IMR-90 (cell line): ENCODE results near the gene HMCN1. TPM values are rescaled to one million over a fixed set of nuclear protein-coding genes. Genes with fewer than 3 reads are reported as not detected.

ENCODE experiments used
- ATAC-seq: fragments of 200-7000 bp; cut with Tn5 transposase; 2 replicates; pipeline ENCODE4 v1.9.1; 2020; ENCODE audit warnings: low read depth, mild to moderate bottlenecking, moderate library complexity
- BruUV-seq: library from RNA; stranded (reverse); fragments of 400-500 nt; replicated peaks from 2 replicates; lab custom pipeline; 2021; lab: Mats Ljungman, UMichigan
- CTCF ChIA-PET: fragments of 300-600 bp; formaldehyde crosslinking; extraction: SDS; loops from one replicate; lab custom pipeline; 2021; ENCODE audit warnings: antibody characterized with exemption; lab: Yijun Ruan, JAX
- POLR2A ChIA-PET: fragments of 300-600 bp; sonication (Branson Sonifier 250); formaldehyde crosslinking; loops from one replicate; lab custom pipeline; 2022; ENCODE audit warnings: antibody characterized with exemption; ENCODE audit not compliant: unreplicated experiment; lab: Charles Lee
- DNase-seq: peaks from one replicate; pipeline ENCODE4 v3.0.0; 2013
- H2AFZ ChIP-seq: replicated peaks from 2 replicates; pipeline ENCODE3; 2013; ENCODE audit warnings: low read length, mild to moderate bottlenecking; ENCODE audit not compliant: poor library complexity
- H2AK5ac ChIP-seq: 2 replicates; pipeline ENCODE4 v1.6.1; 2013; ENCODE audit warnings: low read depth, low read length, inconsistent platforms
- H2AK9ac ChIP-seq: replicated peaks from 2 replicates; pipeline ENCODE3; 2013; ENCODE audit warnings: mild to moderate bottlenecking, low read depth, low read length, moderate library complexity; ENCODE audit not compliant: poor library complexity
- H2BK120ac ChIP-seq: 2 replicates; pipeline ENCODE4 v1.6.1; 2013; ENCODE audit warnings: low read depth, low read length, inconsistent platforms
- H2BK15ac ChIP-seq: 3 replicates; pipeline ENCODE4 v1.6.1; 2013; ENCODE audit warnings: low read depth, low read length, inconsistent platforms
- H2BK20ac ChIP-seq: 2 replicates; pipeline ENCODE4 v1.6.1; 2013; ENCODE audit warnings: low read depth, mild to moderate bottlenecking, inconsistent platforms, low read length, moderate library complexity
- H2BK5ac ChIP-seq: 2 replicates; pipeline ENCODE4 v1.6.1; 2013; ENCODE audit warnings: mild to moderate bottlenecking, low read depth, low read length, inconsistent platforms; ENCODE audit not compliant: poor library complexity, severe bottlenecking
- H3K14ac ChIP-seq: replicated peaks from 2 replicates; pipeline ENCODE4 v1.6.1; 2013; ENCODE audit warnings: low read depth, low read length, inconsistent platforms
- H3K18ac ChIP-seq: 2 replicates; pipeline ENCODE4 v1.6.1; 2013; ENCODE audit warnings: low read depth, low read length, control low read depth
- H3K23ac ChIP-seq: 2 replicates; pipeline ENCODE4 v1.6.1; 2013; ENCODE audit warnings: low read depth, low read length, inconsistent platforms
- H3K27ac ChIP-seq: 2 replicates; pipeline ENCODE4 v1.5.1; 2013; ENCODE audit warnings: mild to moderate bottlenecking, control low read depth, low read length; ENCODE audit not compliant: insufficient read depth
- H3K27me3 ChIP-seq: 2 replicates; pipeline ENCODE4 v1.6.1; 2013; ENCODE audit warnings: low read length; ENCODE audit not compliant: control insufficient read depth, insufficient read depth
- H3K36me3 ChIP-seq: 2 replicates; pipeline ENCODE4 v1.6.1; 2013; ENCODE audit warnings: low read length, mixed read lengths; ENCODE audit not compliant: control insufficient read depth, insufficient read depth
- H3K4ac ChIP-seq: 2 replicates; pipeline ENCODE4 v1.6.1; 2013; ENCODE audit warnings: low read depth, low read length, inconsistent platforms
- H3K4me1 ChIP-seq: 2 replicates; pipeline ENCODE4 v1.6.1; 2013; ENCODE audit warnings: low read length, mixed read lengths; ENCODE audit not compliant: control insufficient read depth, insufficient read depth
- H3K4me2 ChIP-seq: 2 replicates; pipeline ENCODE4 v1.6.1; 2013; ENCODE audit warnings: low read depth, mild to moderate bottlenecking, control low read depth, low read length, moderate library complexity
- H3K4me3 ChIP-seq: 2 replicates; pipeline ENCODE4 v1.5.1; 2013; ENCODE audit warnings: low read depth, mild to moderate bottlenecking, control low read depth, low read length, moderate library complexity; ENCODE audit not compliant: insufficient read depth
- H3K56ac ChIP-seq: 2 replicates; pipeline ENCODE4 v1.6.1; 2013; ENCODE audit warnings: low read length, inconsistent platforms; ENCODE audit not compliant: insufficient read depth; ENCODE audit errors: extremely low read depth
- H3K79me1 ChIP-seq, 2 experiments: 2 replicates each; pipeline ENCODE4 v1.6.1; 2013; ENCODE audit warnings: low read length in 2 of 2, inconsistent platforms in 1 of 2, low read depth in 1 of 2
- H3K9ac ChIP-seq: 2 replicates; pipeline ENCODE4 v1.6.1; 2013; ENCODE audit warnings: low read depth, low read length, control low read depth
- H3K9me1 ChIP-seq: 2 replicates; pipeline ENCODE4 v1.6.1; 2013; ENCODE audit warnings: low read length, inconsistent platforms; ENCODE audit not compliant: insufficient read depth
- H3K9me3 ChIP-seq: 2 replicates; pipeline ENCODE4 v1.6.1; 2013; ENCODE audit warnings: low read length; ENCODE audit not compliant: control insufficient read depth, insufficient read depth
- H4K20me1 ChIP-seq: 2 replicates; pipeline ENCODE4 v1.6.1; 2013; ENCODE audit warnings: low read length, inconsistent platforms; ENCODE audit not compliant: insufficient read depth
- H4K5ac ChIP-seq: 2 replicates; pipeline ENCODE4 v1.6.1; 2013; ENCODE audit warnings: mild to moderate bottlenecking, low read depth, low read length, control low read depth
- H4K8ac ChIP-seq, 2 experiments: 2 replicates each; pipeline ENCODE4 v1.6.1; 2013; ENCODE audit warnings: low read depth in 2 of 2, low read length in 2 of 2, control low read depth in 1 of 2, inconsistent platforms in 1 of 2
- H4K91ac ChIP-seq: 2 replicates; pipeline ENCODE4 v1.6.1; 2013; ENCODE audit warnings: low read depth, low read length, inconsistent platforms; ENCODE audit not compliant: insufficient read depth
- BHLHE40 ChIP-seq: fragments of 150-350 bp; IDR thresholded peaks from 2 replicates; pipeline ENCODE4 v1.6.1; 2016; ENCODE audit warnings: mild to moderate bottlenecking, low read depth, low read length
- CEBPB ChIP-seq: IDR thresholded peaks from 2 replicates; pipeline ENCODE4 v1.6.1; 2012; ENCODE audit warnings: low read depth, low read length, improper control_type of control experiment
- CHD1 ChIP-seq: IDR thresholded peaks from 2 replicates; pipeline ENCODE4 v1.6.1; 2012; ENCODE audit warnings: low read depth, low read length, improper control_type of control experiment
- FOS ChIP-seq: fragments of 150-350 bp; IDR thresholded peaks from 2 replicates; pipeline ENCODE4 v1.6.1; 2016; ENCODE audit warnings: low read depth, low read length
- MAFK ChIP-seq: IDR thresholded peaks from 2 replicates; pipeline ENCODE4 v1.6.1; 2012; ENCODE audit warnings: low read depth, low read length, improper control_type of control experiment
- MAZ ChIP-seq: IDR thresholded peaks from 2 replicates; pipeline ENCODE4 v1.6.1; 2012; ENCODE audit warnings: low read depth, mild to moderate bottlenecking, low read length, improper control_type of control experiment, moderate library complexity, borderline replicate concordance
- MXI1 ChIP-seq: IDR thresholded peaks from 2 replicates; pipeline ENCODE4 v1.6.1; 2012; ENCODE audit warnings: low read depth, mild to moderate bottlenecking, low read length, moderate library complexity, borderline replicate concordance
- NFE2L2 ChIP-seq: fragments of 150-350 bp; IDR thresholded peaks from 2 replicates; pipeline ENCODE4 v1.6.1; 2016; ENCODE audit warnings: low read depth, mild to moderate bottlenecking, low read length
- POLR2A ChIP-seq: IDR thresholded peaks from 2 replicates; pipeline ENCODE4 v1.6.1; 2012; ENCODE audit warnings: mild to moderate bottlenecking, low read depth, low read length
- RAD21 ChIP-seq: IDR thresholded peaks from 2 replicates; pipeline ENCODE4 v1.6.1; 2012; ENCODE audit warnings: low read length, improper control_type of control experiment
- RCOR1 ChIP-seq: IDR thresholded peaks from 2 replicates; pipeline ENCODE4 v1.6.1; 2012; ENCODE audit warnings: mild to moderate bottlenecking, low read length, improper control_type of control experiment; ENCODE audit not compliant: insufficient replicate concordance
- RFX5 ChIP-seq: IDR thresholded peaks from 2 replicates; pipeline ENCODE4 v1.8.0; 2012; ENCODE audit warnings: low read depth, mild to moderate bottlenecking, low read length, moderate library complexity
- SMC3 ChIP-seq: fragments of 150-350 bp; IDR thresholded peaks from 2 replicates; pipeline ENCODE4 v1.6.1; 2016; ENCODE audit warnings: low read depth, mild to moderate bottlenecking, antibody characterized with exemption, low read length, moderate library complexity
- WGBS, 2 experiments: methylation state at CpG; one replicate each; pipeline versions ENCODE4 v1.1.5 to v1.1.7; 2013; ENCODE audit warnings: missing lambda C conversion rate in 2 of 2; ENCODE audit not compliant: insufficient read length in 1 of 2; ENCODE audit errors: extremely low coverage in 2 of 2; 5-methylcytosine and 5-hydroxymethylcytosine counted together
- dilution Hi-C: fragments of 300-500 bp; cut with HindIII; formaldehyde crosslinking; loops from one replicate; pipeline ENCODE4 v1.14.3; 2018; ENCODE audit warnings: low sequenced_read_pairs; ENCODE audit not compliant: unreplicated experiment
- in situ Hi-C: fragments of 300-500 bp; cut with MboI; formaldehyde crosslinking; loops from 3 replicates; pipeline ENCODE4 v1.14.3; 2019; ENCODE audit warnings: low sequenced_read_pairs, inconsistent platforms, mixed read lengths
- intact Hi-C: fragments of 100-400 bp; cut with micrococcal nuclease; formaldehyde crosslinking; loops from 2 replicates; pipeline ENCODE4 v1.10.0; 2022
- polyA plus RNA-seq, 3 experiments: library from polyadenylated mRNA; depleted of rRNA; stranded (reverse); fragments of >200 nt; gene quantifications; 2 replicates each; pipeline ENCODE4 v1.2.3, GENCODE V29; 2012; ENCODE audit warnings: low replicate concordance in 1 of 3
- total RNA-seq: library from RNA; depleted of rRNA; stranded (reverse); fragments of >200 nt; gene quantifications from 2 replicates; pipeline ENCODE4 v1.2.3, GENCODE V29; 2012
- TF ChIP-seq, protein P1 (sequence below): conservative IDR thresholded peaks from 2 replicates; pipeline ENCODE4 v1.5.1; 2012; ENCODE audit warnings: mild to moderate bottlenecking, low read depth, low read length, improper control_type of control experiment
- TF ChIP-seq, protein P2 (sequence below): fragments of 150-350 bp; IDR thresholded peaks from 2 replicates; pipeline ENCODE4 v1.6.1; 2017; ENCODE audit warnings: mild to moderate bottlenecking, antibody characterized with exemption, low read length, low read depth
- TF ChIP-seq, protein P3 (sequence below): fragments of 150-350 bp; IDR thresholded peaks from 2 replicates; pipeline ENCODE4 v1.6.1; 2016; ENCODE audit warnings: low read depth, mild to moderate bottlenecking, low read length, moderate library complexity, borderline replicate concordance

The HMCN1 gene
- total and polyA plus RNA-seq, 2 of the 4 experiments (the other 2 are of a cell fraction) = 6.1 to 11.7 TPM

DNA sequence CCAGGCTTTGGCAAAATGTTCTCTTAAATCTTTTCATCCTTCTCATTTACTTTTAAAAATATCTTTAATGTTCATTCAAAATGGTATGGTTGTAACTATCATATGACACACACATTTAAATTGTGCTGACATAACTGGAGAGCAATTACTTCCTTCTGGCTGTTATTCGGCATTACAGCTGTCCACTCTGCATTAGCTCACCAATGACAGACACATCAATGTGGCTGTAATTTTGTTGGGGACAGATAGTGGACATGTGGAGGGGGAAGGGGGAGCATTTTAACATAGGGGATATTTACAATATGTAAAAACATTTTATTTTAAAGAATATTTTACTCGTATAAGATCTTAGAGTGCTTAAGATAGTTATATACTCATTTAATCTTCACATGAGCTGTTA lies 319.8 kb downstream of the HMCN1 start:
- TF ChIP-seq RAD21 = no peak
- TF ChIP-seq, protein P1, sequence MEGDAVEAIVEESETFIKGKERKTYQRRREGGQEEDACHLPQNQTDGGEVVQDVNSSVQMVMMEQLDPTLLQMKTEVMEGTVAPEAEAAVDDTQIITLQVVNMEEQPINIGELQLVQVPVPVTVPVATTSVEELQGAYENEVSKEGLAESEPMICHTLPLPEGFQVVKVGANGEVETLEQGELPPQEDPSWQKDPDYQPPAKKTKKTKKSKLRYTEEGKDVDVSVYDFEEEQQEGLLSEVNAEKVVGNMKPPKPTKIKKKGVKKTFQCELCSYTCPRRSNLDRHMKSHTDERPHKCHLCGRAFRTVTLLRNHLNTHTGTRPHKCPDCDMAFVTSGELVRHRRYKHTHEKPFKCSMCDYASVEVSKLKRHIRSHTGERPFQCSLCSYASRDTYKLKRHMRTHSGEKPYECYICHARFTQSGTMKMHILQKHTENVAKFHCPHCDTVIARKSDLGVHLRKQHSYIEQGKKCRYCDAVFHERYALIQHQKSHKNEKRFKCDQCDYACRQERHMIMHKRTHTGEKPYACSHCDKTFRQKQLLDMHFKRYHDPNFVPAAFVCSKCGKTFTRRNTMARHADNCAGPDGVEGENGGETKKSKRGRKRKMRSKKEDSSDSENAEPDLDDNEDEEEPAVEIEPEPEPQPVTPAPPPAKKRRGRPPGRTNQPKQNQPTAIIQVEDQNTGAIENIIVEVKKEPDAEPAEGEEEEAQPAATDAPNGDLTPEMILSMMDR = no peak
- TF ChIP-seq FOS = no peak
- TF ChIP-seq RCOR1 = no peak
- TF ChIP-seq MXI1 = no peak
- no peak for TF ChIP-seq BHLHE40
- TF ChIP-seq MAFK = no peak
- no peak for TF ChIP-seq POLR2A
- no peak for TF ChIP-seq SMC3
- TF ChIP-seq, protein P2, sequence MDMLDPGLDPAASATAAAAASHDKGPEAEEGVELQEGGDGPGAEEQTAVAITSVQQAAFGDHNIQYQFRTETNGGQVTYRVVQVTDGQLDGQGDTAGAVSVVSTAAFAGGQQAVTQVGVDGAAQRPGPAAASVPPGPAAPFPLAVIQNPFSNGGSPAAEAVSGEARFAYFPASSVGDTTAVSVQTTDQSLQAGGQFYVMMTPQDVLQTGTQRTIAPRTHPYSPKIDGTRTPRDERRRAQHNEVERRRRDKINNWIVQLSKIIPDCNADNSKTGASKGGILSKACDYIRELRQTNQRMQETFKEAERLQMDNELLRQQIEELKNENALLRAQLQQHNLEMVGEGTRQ = no peak
- no peak for TF ChIP-seq MAZ
- TF ChIP-seq RFX5 = no peak
- no peak for TF ChIP-seq CEBPB
- no peak for TF ChIP-seq CHD1
- TF ChIP-seq, protein P3, sequence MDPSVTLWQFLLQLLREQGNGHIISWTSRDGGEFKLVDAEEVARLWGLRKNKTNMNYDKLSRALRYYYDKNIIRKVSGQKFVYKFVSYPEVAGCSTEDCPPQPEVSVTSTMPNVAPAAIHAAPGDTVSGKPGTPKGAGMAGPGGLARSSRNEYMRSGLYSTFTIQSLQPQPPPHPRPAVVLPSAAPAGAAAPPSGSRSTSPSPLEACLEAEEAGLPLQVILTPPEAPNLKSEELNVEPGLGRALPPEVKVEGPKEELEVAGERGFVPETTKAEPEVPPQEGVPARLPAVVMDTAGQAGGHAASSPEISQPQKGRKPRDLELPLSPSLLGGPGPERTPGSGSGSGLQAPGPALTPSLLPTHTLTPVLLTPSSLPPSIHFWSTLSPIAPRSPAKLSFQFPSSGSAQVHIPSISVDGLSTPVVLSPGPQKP = no peak
- no peak for TF ChIP-seq NFE2L2
- no peak overlapping the region for H2BK20ac ChIP-seq
- intact Hi-C loops = no loop called here

More for the DNA sequence above, 319.8 kb downstream of the HMCN1 start:
- Histone ChIP-seq H3K4me3 (no peak overlapping the region), H3K18ac (no peak overlapping the region), H4K20me1 (no peaks in the 10 kb centered on the region), H3K9me3 (no peaks in the 10 kb centered on the region), H2AFZ (no peak overlapping the region), H3K36me3 (no peaks in the 10 kb centered on the region), H2AK5ac (no peak overlapping the region), H3K4ac (no peak overlapping the region), H4K5ac (no peak overlapping the region), H2BK15ac (no peak overlapping the region), H3K9ac (no peak overlapping the region), H3K27me3 (no peaks in the 10 kb centered on the region), H3K27ac (no peak overlapping the region), H3K14ac (no peak overlapping the region), H2AK9ac (no peak overlapping the region), H3K23ac (no peak overlapping the region), H2BK120ac (no peak overlapping the region), H3K4me2 (no peak overlapping the region), H3K9me1 (peaks cover 4% of the 10 kb centered on the region; the same call in 1 of the 2 replicates), H3K79me1 (no peaks in the 10 kb centered on the region), H4K8ac (no peak overlapping the region), H2BK5ac (no peak overlapping the region), H4K91ac (no peak overlapping the region), H3K56ac (no peak overlapping the region), H3K4me1 (0 out of 2 replicates have a peak, but pooled peaks cover 2% of the 10 kb centered on the region)
- DNase-seq = no peak
- POLR2A ChIA-PET = no interaction called here
- CTCF ChIA-PET = no interaction called here
- WGBS, 2 experiments = no CpG with 5 or more reads among the region's 2 CpGs
- no TSS peak for BruUV-seq
- dilution Hi-C loops = no loop called here
- no peak for ATAC-seq
- in situ Hi-C loops = no loop called here
